MCF 10A (cell line): Measurements from ENCODE around the gene RASGEF1B. TPM values are rescaled to one million over a fixed set of nuclear protein-coding genes. Genes with fewer than 3 reads are reported as not detected.

ENCODE experiments used
- BruUV-seq: library from RNA; stranded (reverse); fragments of 400-500 nt; replicated peaks from 2 replicates; lab custom pipeline; 2021; lab: Mats Ljungman, UMichigan
- CTCF ChIA-PET: fragments of 300-600 bp; sonication (Branson Sonifier 250); formaldehyde crosslinking; extraction: SDS; loops from one replicate; lab custom pipeline; 2021; ENCODE audit warnings: antibody characterized with exemption, inconsistent platforms; lab: Yijun Ruan, JAX
- POLR2A ChIA-PET: fragments of 300-600, 350-650 bp; sonication (Branson Sonifier 250); formaldehyde crosslinking; extraction: SDS; loops from one replicate; lab custom pipeline; 2020; ENCODE audit warnings: antibody characterized with exemption, inconsistent platforms; lab: Yijun Ruan, JAX
- DNase-seq: peaks from one replicate; pipeline ENCODE4 v3.0.0-alpha.2; 2018; ENCODE audit not compliant: unreplicated experiment
- H3K27ac Mint-ChIP-seq: one replicate; pipeline ENCODE4 v1.8.0; 2022; ENCODE audit warnings: mild to moderate bottlenecking, low read depth, mixed read lengths; ENCODE audit not compliant: unreplicated experiment
- H3K27me3 Mint-ChIP-seq: one replicate; pipeline ENCODE4 v1.8.0; 2022; ENCODE audit warnings: mixed read lengths; ENCODE audit not compliant: insufficient read depth, unreplicated experiment
- H3K36me3 Mint-ChIP-seq: one replicate; pipeline ENCODE4 v1.8.0; 2022; ENCODE audit warnings: mild to moderate bottlenecking, moderate library complexity, mixed read lengths; ENCODE audit not compliant: insufficient read depth, unreplicated experiment
- H3K4me1 Mint-ChIP-seq: one replicate; pipeline ENCODE4 v1.8.0; 2022; ENCODE audit warnings: mixed read lengths; ENCODE audit not compliant: insufficient read depth, unreplicated experiment
- H3K4me3 Mint-ChIP-seq: one replicate; pipeline ENCODE4 v1.8.0; 2022; ENCODE audit warnings: mild to moderate bottlenecking, moderate library complexity, mixed read lengths; ENCODE audit not compliant: unreplicated experiment
- H3K9me3 Mint-ChIP-seq: one replicate; pipeline ENCODE4 v1.8.0; 2022; ENCODE audit warnings: mixed read lengths; ENCODE audit not compliant: unreplicated experiment
- intact Hi-C: fragments of 100-400 bp; cut with micrococcal nuclease; formaldehyde crosslinking; loops from 2 replicates; pipeline ENCODE4 v1.14.1; 2022
- total RNA-seq: library from RNA; stranded (reverse); gene quantifications from 2 replicates; pipeline ENCODE4 v1.2.3, GENCODE V29; 2022
- TF ChIP-seq, protein P1 (sequence below): fragments of 200-600 bp; IDR thresholded peaks from one replicate; pipeline ENCODE4 v1.8.0; 2022; ENCODE audit warnings: antibody characterized with exemption, mild to moderate bottlenecking; ENCODE audit not compliant: unreplicated experiment

The RASGEF1B gene
- total RNA-seq, 1 experiment from 2014 or later: 5.4 TPM

DNA sequence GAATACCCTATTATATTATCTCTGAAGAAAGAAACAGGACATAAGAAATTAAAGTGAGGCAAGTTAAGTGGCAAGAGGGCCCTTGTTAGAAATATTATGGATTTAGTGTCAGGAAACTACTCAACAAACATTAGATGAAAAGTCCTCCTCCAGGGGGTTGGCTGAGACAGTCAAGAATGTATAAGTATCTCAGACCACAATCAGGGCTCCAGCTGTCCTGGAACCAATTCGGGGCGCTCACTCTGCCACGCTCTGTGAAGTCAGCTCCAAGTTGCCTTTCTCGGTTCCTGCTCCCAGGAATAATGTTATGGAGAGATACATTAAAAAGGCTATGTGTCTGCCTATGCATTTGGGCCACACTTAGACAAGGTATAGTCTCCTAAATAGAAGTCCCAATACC, 73.3 kb downstream of the RASGEF1B start:
- CTCF ChIA-PET: interaction anchor here (0.8 to 2.0 kb wide), 5 partner anchors 447 to 1171 kb away, joined by 3 to 12 read pairs (median 5); no protein-coding TSS in a partner anchor

DNA sequence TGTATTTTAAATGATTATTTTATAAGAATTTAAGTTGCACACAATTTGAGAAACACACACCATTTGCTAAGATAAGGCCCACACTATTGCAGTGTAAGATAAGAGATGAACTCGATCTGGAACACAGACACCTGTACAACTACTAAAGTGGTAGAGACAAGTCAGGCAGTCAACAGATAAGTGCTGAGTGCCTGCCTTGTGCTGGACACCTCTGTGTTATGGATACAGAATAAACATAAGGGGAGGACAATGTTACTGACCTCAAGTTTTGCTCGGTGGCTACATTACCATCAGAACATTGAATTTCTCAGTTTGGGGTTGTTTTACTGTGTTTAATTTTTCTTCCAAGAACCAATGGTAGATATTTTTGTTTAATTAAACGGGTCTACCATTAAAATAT, 74.1 kb downstream of the RASGEF1B start:
- BruUV-seq: no TSS peak
- Mint-ChIP-seq H3K4me3 (no peak overlapping the region), H3K36me3 (no peaks in the 10 kb centered on the region), H3K27ac (no peak overlapping the region), H3K4me1 (no peaks in the 10 kb centered on the region), H3K27me3 (peaks cover 10% of the 10 kb centered on the region), H3K9me3 (no peaks in the 10 kb centered on the region)
- intact Hi-C loops: no loop called here
- ChIA-PET POLR2A (no interaction called here), CTCF (interaction anchor here (1.3 to 4.1 kb wide), 2 partner anchors 822 to 871 kb away, joined by 3 to 15 read pairs; no protein-coding TSS in a partner anchor)
- TF ChIP-seq, protein P1, sequence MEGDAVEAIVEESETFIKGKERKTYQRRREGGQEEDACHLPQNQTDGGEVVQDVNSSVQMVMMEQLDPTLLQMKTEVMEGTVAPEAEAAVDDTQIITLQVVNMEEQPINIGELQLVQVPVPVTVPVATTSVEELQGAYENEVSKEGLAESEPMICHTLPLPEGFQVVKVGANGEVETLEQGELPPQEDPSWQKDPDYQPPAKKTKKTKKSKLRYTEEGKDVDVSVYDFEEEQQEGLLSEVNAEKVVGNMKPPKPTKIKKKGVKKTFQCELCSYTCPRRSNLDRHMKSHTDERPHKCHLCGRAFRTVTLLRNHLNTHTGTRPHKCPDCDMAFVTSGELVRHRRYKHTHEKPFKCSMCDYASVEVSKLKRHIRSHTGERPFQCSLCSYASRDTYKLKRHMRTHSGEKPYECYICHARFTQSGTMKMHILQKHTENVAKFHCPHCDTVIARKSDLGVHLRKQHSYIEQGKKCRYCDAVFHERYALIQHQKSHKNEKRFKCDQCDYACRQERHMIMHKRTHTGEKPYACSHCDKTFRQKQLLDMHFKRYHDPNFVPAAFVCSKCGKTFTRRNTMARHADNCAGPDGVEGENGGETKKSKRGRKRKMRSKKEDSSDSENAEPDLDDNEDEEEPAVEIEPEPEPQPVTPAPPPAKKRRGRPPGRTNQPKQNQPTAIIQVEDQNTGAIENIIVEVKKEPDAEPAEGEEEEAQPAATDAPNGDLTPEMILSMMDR: no peak
- DNase-seq: no peak

More for the DNA sequence above, 73.3 kb downstream of the RASGEF1B start:
- H3K36me3 Mint-ChIP-seq: no peaks in the 10 kb centered on the region
- POLR2A ChIA-PET: interaction anchor here (0.6 kb wide), 1 partner anchor 860 kb away, joined by 3 read pairs; no protein-coding TSS in a partner anchor
- BruUV-seq: no TSS peak
- TF ChIP-seq, protein P1: no peak
- H3K27ac Mint-ChIP-seq: no peak overlapping the region
- H3K4me1 Mint-ChIP-seq: no peaks in the 10 kb centered on the region
- no peak overlapping the region for H3K4me3 Mint-ChIP-seq
- H3K27me3 Mint-ChIP-seq: peaks cover 11% of the 10 kb centered on the region
- no peaks in the 10 kb centered on the region for H3K9me3 Mint-ChIP-seq
- no peak for DNase-seq
- intact Hi-C loops: no loop called here

DNA sequence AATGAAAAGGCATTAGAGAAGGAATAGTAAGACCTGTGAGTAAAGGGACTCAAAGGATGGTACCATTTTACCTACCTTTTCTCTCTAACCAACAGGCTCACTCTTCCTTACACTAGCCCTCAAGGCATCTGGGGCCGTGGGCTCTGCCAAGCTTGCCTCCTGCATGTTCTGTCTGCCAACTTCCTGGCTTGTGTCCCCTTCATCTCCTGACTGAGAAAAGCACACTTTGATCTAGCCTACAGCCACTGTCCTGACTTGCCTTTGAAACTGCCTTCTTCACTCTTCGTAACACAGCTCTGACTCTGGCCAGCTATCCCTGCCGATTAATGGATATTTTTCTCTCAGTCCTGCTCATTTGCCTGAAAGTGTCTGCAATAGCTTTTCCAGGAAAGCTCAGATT, 76.5 kb downstream of the RASGEF1B start:
- H3K27ac Mint-ChIP-seq: no peak overlapping the region

DNA sequence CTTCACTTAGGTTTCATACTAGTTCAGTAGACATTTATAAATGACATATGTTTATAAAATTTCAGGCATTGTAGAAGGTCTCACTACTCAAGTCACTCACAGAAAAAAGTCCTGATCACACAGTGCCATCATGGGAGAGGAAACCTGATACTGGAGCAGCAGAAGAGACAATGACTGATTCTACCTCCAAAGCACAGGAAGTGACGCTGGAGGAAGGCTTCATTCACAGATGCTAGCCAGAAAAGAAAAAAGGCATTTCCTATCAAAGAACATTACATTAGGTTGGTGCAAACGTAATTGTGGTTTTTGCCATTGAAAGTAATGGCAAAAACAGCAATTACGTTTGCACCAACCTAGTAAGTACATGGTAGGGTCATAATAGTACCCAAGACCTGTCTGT, 79.5 kb downstream of the RASGEF1B start:
- TF ChIP-seq, protein P1: no peak
- Mint-ChIP-seq H3K4me3 (no peak overlapping the region), H3K9me3 (no peaks in the 10 kb centered on the region), H3K4me1 (no peaks in the 10 kb centered on the region), H3K27me3 (no peaks in the 10 kb centered on the region), H3K27ac (no peak overlapping the region), H3K36me3 (no peaks in the 10 kb centered on the region)
- intact Hi-C loops: no loop called here
- POLR2A ChIA-PET: interaction anchor here (0.7 kb wide), 1 partner anchor 911 kb away, joined by 3 read pairs; no protein-coding TSS in a partner anchor
- no peak for DNase-seq
- no TSS peak for BruUV-seq
- CTCF ChIA-PET: no interaction called here

More for the DNA sequence above, 76.5 kb downstream of the RASGEF1B start:
- intact Hi-C loops: no loop called here
- Mint-ChIP-seq H3K9me3 (no peaks in the 10 kb centered on the region), H3K4me3 (no peak overlapping the region), H3K27me3 (no peaks in the 10 kb centered on the region), H3K4me1 (no peaks in the 10 kb centered on the region), H3K36me3 (no peaks in the 10 kb centered on the region)
- no TSS peak for BruUV-seq
- ChIA-PET POLR2A (no interaction called here), CTCF (interaction anchor here (0.6 to 4.1 kb wide), 5 partner anchors 70 to 878 kb away, joined by 3 to 15 read pairs (median 4); no protein-coding TSS in a partner anchor)
- no peak for DNase-seq
- TF ChIP-seq, protein P1: no peak
